Lower leg skin (tissue), 3 donors: Measurements from ENCODE around the gene TOMT.

Experiments used
- POLR2A ChIP-seq, 2 donors: fragments of 450-650 bp; IDR thresholded peaks; one replicate each; pipeline ENCODE4 v1.6.1; 2016 to 2017; ENCODE audit warnings: antibody characterized with exemption in 2 of 2, mild to moderate bottlenecking in 1 of 2, moderate library complexity in 1 of 2
- TF ChIP-seq, protein P1 (sequence below), 3 donors: fragments of 450-650 bp; IDR thresholded peaks; one replicate each; pipeline ENCODE4 v1.5.1; 2016; ENCODE audit warnings: antibody characterized with exemption in 3 of 3, mild to moderate bottlenecking in 3 of 3, moderate library complexity in 2 of 3

DNA sequence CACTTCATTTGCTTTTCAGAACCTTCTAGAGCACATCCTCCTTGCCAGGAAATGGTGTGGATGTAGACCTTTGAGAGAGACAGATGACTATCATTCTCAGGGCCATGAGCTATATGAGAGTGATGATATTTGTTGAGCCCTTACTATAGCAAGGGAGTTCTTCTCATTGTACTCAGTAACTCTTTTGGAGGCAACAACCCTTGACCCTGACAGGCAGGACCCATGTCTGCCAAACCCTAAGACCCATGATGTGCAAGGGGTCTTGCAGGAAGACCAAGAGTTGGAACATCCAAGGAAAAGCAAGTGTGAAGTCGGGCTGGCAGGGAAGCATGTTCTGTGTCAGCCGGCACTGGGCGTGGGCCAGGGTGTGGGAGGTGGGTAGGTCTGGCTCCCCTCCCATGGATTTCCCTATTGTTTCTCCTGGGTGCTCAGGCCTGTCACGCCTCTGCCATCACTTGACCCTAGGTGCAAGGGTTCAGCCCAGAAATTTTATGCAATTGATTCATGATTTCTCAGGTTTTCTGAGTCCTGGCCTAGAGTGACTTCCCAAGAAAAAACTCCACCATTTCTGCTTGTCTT is 31.0 kb downstream of the TOMT start:
- no peak for TF ChIP-seq POLR2A (IDR thresholded peaks at IDR 0.05)
- TF ChIP-seq, protein P1, sequence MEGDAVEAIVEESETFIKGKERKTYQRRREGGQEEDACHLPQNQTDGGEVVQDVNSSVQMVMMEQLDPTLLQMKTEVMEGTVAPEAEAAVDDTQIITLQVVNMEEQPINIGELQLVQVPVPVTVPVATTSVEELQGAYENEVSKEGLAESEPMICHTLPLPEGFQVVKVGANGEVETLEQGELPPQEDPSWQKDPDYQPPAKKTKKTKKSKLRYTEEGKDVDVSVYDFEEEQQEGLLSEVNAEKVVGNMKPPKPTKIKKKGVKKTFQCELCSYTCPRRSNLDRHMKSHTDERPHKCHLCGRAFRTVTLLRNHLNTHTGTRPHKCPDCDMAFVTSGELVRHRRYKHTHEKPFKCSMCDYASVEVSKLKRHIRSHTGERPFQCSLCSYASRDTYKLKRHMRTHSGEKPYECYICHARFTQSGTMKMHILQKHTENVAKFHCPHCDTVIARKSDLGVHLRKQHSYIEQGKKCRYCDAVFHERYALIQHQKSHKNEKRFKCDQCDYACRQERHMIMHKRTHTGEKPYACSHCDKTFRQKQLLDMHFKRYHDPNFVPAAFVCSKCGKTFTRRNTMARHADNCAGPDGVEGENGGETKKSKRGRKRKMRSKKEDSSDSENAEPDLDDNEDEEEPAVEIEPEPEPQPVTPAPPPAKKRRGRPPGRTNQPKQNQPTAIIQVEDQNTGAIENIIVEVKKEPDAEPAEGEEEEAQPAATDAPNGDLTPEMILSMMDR (IDR thresholded peaks at IDR 0.05) = no peak
